ENCODE data around the gene C3orf33.

C3orf33 gene

GRCh38 chr3:155753038-155753639, 52.9 kb downstream of the C3orf33 start:
- peak; percentile 2 for DNase-seq (ENCODE audit: extremely low read depth, low read depth)

DNA sequence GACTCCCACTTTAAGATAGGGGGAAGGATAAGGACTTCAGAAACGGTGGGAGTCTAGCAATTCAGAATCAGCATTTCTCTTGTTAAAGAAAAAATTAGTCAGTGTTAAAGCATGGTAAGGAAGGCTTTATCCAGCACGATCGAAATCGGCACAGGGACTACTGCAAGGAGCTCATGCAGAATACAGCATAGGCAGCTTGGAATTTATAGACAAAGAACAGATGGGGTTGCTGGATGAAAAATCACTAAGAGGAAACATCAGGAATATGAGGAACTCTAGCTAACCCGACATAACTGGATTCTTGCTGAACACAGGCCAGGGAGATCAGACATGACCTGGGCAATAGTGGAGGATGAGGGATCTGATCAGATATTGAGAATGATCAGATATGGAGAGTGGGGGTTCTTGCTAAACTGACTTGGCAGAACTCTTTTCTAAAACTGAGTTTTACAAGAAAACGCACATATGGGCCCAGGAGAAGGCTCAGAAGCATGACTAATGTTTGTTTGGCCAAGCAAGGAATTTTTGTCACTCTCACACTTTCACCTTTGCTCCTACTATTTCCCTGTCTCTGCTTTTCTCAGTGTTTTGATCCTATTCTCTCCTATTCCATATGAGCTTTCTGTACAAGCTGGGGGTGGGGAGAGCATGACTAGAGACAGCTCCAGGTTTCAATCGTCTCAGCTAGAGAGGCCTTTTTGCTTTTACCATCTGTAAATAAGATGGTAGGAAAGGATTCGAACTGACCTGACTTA, 57.3 kb downstream of the C3orf33 start:
- no peak for DNase-seq (ENCODE audit: extremely low read depth, low read depth)
- TF ChIP-seq CTCF (IDR thresholded peaks at IDR 0.05; ENCODE audit: low read depth, low read length), result no peak

More at GRCh38 chr3:155753038-155753639, 52.9 kb downstream of the C3orf33 start:
- peak; percentile 40 for TF ChIP-seq CTCF (IDR thresholded peaks at IDR 0.05; ENCODE audit: low read depth, low read length)

DNA sequence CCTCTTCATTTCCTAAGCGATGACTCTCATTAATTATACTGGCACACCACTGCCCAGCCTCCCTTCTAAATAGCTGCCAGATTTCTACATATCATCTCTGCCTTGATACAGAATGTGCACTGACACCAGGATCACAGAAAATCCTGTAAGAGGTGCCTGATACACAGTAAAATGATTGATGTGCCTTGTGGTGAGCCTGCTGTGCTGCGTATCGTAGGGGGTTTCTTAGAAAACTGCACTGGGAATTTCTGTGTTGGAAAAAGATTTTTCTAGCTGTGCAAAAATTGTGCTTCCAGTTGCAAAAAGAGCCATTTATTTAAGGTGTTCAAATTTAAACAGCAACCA, 58.2 kb downstream of the C3orf33 start:
- DNase-seq (ENCODE audit: extremely low read depth, low read depth), result no peak
- TF ChIP-seq CTCF (IDR thresholded peaks at IDR 0.05; ENCODE audit: low read depth, low read length), result no peak

GRCh38 chr3:155747286-155747945, 58.7 kb downstream of the C3orf33 start:
- DNase-seq (ENCODE audit: extremely low read depth, low read depth), result no peak
- TF ChIP-seq CTCF (IDR thresholded peaks at IDR 0.05; ENCODE audit: low read depth, low read length), result no peak

- TF ChIP-seq CTCF (IDR thresholded peaks at IDR 0.05; ENCODE audit: low read depth, low read length), result no peak
- no peak for DNase-seq (ENCODE audit: extremely low read depth, low read depth)
These were observed 59.4 kb downstream of the C3orf33 start for GRCh38 chr3:155746703-155747102.

DNA sequence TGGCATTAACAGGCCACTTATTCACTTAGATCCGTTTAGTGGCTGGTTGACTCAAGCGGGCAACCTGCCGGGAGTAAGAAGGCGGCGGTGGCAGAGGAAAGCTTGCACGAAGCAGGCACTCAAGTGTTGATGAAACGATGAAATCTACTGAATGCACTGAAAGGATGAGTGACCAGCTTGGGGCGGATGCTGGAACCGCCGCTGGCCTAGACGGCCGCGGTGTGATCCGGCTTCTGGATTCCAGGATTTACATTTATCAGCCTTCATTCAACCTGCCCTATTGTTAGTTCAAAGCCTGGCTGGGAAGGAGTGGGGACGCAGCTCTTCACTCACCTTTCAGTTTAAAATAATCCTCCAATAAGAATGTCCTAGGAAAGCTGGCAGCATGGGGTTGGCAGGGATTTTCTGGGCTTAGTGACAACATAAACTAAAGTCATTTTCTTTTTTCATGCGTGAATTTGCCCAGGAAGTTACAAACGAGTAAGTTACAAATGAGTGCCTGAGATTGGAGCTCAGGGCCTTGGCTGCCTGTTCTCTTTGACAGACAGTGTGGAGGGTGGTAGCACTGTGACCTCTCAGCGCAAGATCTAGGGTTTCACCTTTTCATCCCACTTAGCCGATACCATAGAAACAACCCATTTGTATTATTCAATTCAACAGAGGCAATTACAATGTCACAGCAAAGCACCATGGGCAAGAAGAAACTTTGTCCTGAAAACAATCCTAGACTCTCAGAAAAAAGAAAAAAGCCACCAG, 60.1 kb downstream of the C3orf33 start:
- TF ChIP-seq CTCF (IDR thresholded peaks at IDR 0.05; ENCODE audit: low read depth, low read length), result no peak
- DNase-seq (ENCODE audit: extremely low read depth, low read depth), result no peak

Data from AG09319 (cell line).